NCI-H2107 treated with DMSO at 0.1 percent for 48 hours (cell line): ENCODE measurements around the gene VPS13C.
A peak's percentile ranks its signal among the peaks of the same experiment; 100 is the strongest.
"Not testable (repeated sequence)": the region's sequence is repeated elsewhere in the genome, so short reads cannot be mapped to it uniquely, and the experiment has no call there.

Experiments
- DNase-seq: peaks from one replicate; lab custom pipeline; 2025; ENCODE audit not compliant: unreplicated experiment; lab: John Stamatoyannopoulos, UW

The VPS13C gene

GRCh38 chr15:62046078-62046743 is 14.0 kb downstream of the VPS13C start:
- no peak for DNase-seq

GRCh38 chr15:62035256-62035924 is 24.9 kb downstream of the VPS13C start:
- DNase-seq: no peak

- no peak for DNase-seq
Measured at GRCh38 chr15:62027916-62028315, 32.3 kb downstream of the VPS13C start.

GRCh38 chr15:62027263-62027565 is 33.0 kb downstream of the VPS13C start:
- DNase-seq: no peak

- DNase-seq: no peak
Measured at GRCh38 chr15:62026487-62027262, 33.6 kb downstream of the VPS13C start.

- no peak for DNase-seq
Measured at GRCh38 chr15:62021991-62022600, 38.2 kb downstream of the VPS13C start.

- DNase-seq: no peak
Measured at GRCh38 chr15:62020576-62021160, 39.6 kb downstream of the VPS13C start.

- DNase-seq: not testable (repeated sequence)
Measured at GRCh38 chr15:62005354-62005753, 54.9 kb downstream of the VPS13C start.

GRCh38 chr15:61997786-61998185 is 62.5 kb downstream of the VPS13C start:
- no peak for DNase-seq

- DNase-seq: no peak
Measured at GRCh38 chr15:61996056-61996635, 64.1 kb downstream of the VPS13C start.

- DNase-seq: no peak
Measured at GRCh38 chr15:61994216-61994615, 66.0 kb downstream of the VPS13C start.

- DNase-seq: no peak
Measured at GRCh38 chr15:61992518-61992917, 67.7 kb downstream of the VPS13C start.

GRCh38 chr15:61989667-61990066 is 70.6 kb downstream of the VPS13C start:
- no peak for DNase-seq

- DNase-seq: no peak
Measured at GRCh38 chr15:61987824-61988223, 72.4 kb downstream of the VPS13C start.

- no peak for DNase-seq
Measured at GRCh38 chr15:61983081-61983480, 77.2 kb downstream of the VPS13C start.

GRCh38 chr15:61978225-61978624 is 82.0 kb downstream of the VPS13C start:
- DNase-seq: no peak

GRCh38 chr15:61974759-61975158 is 85.5 kb downstream of the VPS13C start:
- DNase-seq: peak; percentile 77

- DNase-seq: no peak
Measured at GRCh38 chr15:61974118-61974517, 86.1 kb downstream of the VPS13C start.

- no peak for DNase-seq
Measured at GRCh38 chr15:61951949-61952348, 108.3 kb downstream of the VPS13C start.

GRCh38 chr15:61946778-61947177 is 113.5 kb downstream of the VPS13C start:
- no peak for DNase-seq

GRCh38 chr15:61943992-61944391 is 116.3 kb downstream of the VPS13C start:
- DNase-seq: no peak
